Endothelial cell of umbilical vein (primary cell): Measurements from ENCODE around the gene SLC12A8. TPM values are rescaled to one million over a fixed set of nuclear protein-coding genes. Genes with fewer than 3 reads are reported as not detected.
A peak's percentile ranks its signal among the peaks of the same experiment; 100 is the strongest.

Source experiments
- BruUV-seq: library from RNA; stranded (reverse); fragments of 400-500 nt; replicated peaks from 2 replicates; lab custom pipeline; 2021; lab: Mats Ljungman, UMichigan
- CTCF ChIA-PET: fragments of 300-600, 350-600 bp; sonication (Branson Sonifier 250); formaldehyde crosslinking; loops from one replicate; lab custom pipeline; 2021; ENCODE audit warnings: antibody characterized with exemption, inconsistent platforms; lab: Charles Lee
- POLR2A ChIA-PET: fragments of 300-600, 350-600 bp; sonication (Branson Sonifier 250); formaldehyde crosslinking; loops from one replicate; lab custom pipeline; 2021; ENCODE audit warnings: antibody characterized with exemption, inconsistent platforms; lab: Charles Lee
- DNase-seq: peaks from one replicate; pipeline ENCODE4 v3.0.0-alpha.2; 2011; ENCODE audit warnings: low read depth, low spot score
- FAIRE-seq: peaks from 2 replicates; lab custom pipeline; 2011; peaks lifted over from hg19 to GRCh38; lab: Jason Lieb, UNC
- H2AFZ ChIP-seq: 2 replicates; pipeline ENCODE4 v1.6.0; 2012; ENCODE audit warnings: low read depth, low read length, control low read depth, inconsistent platforms
- H3K27ac ChIP-seq: 2 replicates; pipeline ENCODE4 v1.5.1; 2011; ENCODE audit warnings: low read depth, mild to moderate bottlenecking, control low read depth, low read length, moderate library complexity; ENCODE audit not compliant: insufficient read depth
- H3K27me3 ChIP-seq, 2 experiments: 2 replicates each; pipeline versions ENCODE4 v1.6.0 to v1.6.1; 2011; ENCODE audit warnings: low read length in 2 of 2, mixed read lengths in 1 of 2; ENCODE audit not compliant: control insufficient read depth in 2 of 2, insufficient read depth in 2 of 2
- H3K36me3 ChIP-seq, 2 experiments: 2 replicates in 1 of 2; 3 replicates in 1 of 2; pipeline ENCODE4 v1.5.1; 2011; ENCODE audit warnings: low read length in 2 of 2, mild to moderate bottlenecking in 1 of 2, moderate library complexity in 1 of 2; ENCODE audit not compliant: control insufficient read depth in 2 of 2, insufficient read depth in 2 of 2; ENCODE audit errors: extremely low read depth in 1 of 2
- H3K4me1 ChIP-seq: 3 replicates; pipeline ENCODE4 v1.5.1; 2011; ENCODE audit warnings: mild to moderate bottlenecking, low read length; ENCODE audit not compliant: control insufficient read depth, insufficient read depth; ENCODE audit errors: extremely low read depth
- H3K4me2 ChIP-seq: 2 replicates; pipeline ENCODE4 v1.6.1; 2011; ENCODE audit warnings: low read length, control low read depth, mixed read lengths; ENCODE audit not compliant: insufficient read depth
- H3K4me3 ChIP-seq, 3 experiments: fragments of 200-600 bp in 1 of 3; sonication (generic), shearing (Covaris generic) in 1 of 3; replicated peaks in 1 of 3; 2 replicates each; pipeline ENCODE4 v1.5.1; 2011 to 2016; ENCODE audit warnings: control low read depth in 3 of 3, low read length in 3 of 3, mild to moderate bottlenecking in 2 of 3, inconsistent platforms in 1 of 3, low read depth in 1 of 3, moderate library complexity in 1 of 3; ENCODE audit not compliant: insufficient read depth in 1 of 3
- H3K79me2 ChIP-seq: 2 replicates; pipeline ENCODE4 v1.6.0; 2012; ENCODE audit warnings: low read length, inconsistent platforms; ENCODE audit not compliant: control insufficient read depth, insufficient read depth
- H3K9ac ChIP-seq: replicated peaks from 2 replicates; pipeline ENCODE3; 2011; ENCODE audit warnings: low read length, control low read depth; ENCODE audit not compliant: insufficient read depth; ENCODE audit errors: extremely low read depth
- H3K9me1 ChIP-seq: replicated peaks from 3 replicates; pipeline ENCODE4 v1.6.0; 2011; ENCODE audit warnings: mild to moderate bottlenecking, low read length; ENCODE audit not compliant: control insufficient read depth, insufficient read depth; ENCODE audit errors: extremely low read depth
- H3K9me3 ChIP-seq: replicated peaks from 2 replicates; pipeline ENCODE4 v1.5.1; 2012; ENCODE audit warnings: low read length, inconsistent platforms; ENCODE audit not compliant: control insufficient read depth, insufficient read depth
- H4K20me1 ChIP-seq: replicated peaks from 2 replicates; pipeline ENCODE3; 2011; ENCODE audit warnings: mild to moderate bottlenecking, low read length; ENCODE audit not compliant: control insufficient read depth, insufficient read depth; ENCODE audit errors: extremely low read depth
- EZH2 ChIP-seq: IDR thresholded peaks from 2 replicates; pipeline ENCODE4 v1.6.1; 2012; ENCODE audit warnings: borderline replicate concordance, low read depth, mild to moderate bottlenecking, moderate library complexity, low read length, inconsistent platforms; ENCODE audit not compliant: severe bottlenecking
- FOS ChIP-seq: IDR thresholded peaks from 2 replicates; pipeline ENCODE4 v1.6.1; 2011; ENCODE audit warnings: mild to moderate bottlenecking, low read length, moderate library complexity, borderline replicate concordance; ENCODE audit not compliant: insufficient read depth
- GATA2 ChIP-seq: IDR thresholded peaks from 2 replicates; pipeline ENCODE4 v1.7.0; 2011; ENCODE audit warnings: low read depth, mild to moderate bottlenecking, moderate library complexity, mixed read lengths, low read length; ENCODE audit not compliant: insufficient read length, insufficient read depth
- JUN ChIP-seq: IDR thresholded peaks from 2 replicates; pipeline ENCODE4 v1.6.1; 2011; ENCODE audit warnings: borderline replicate concordance, low read depth; ENCODE audit not compliant: insufficient read length, insufficient read depth
- POLR2A ChIP-seq: IDR thresholded peaks from 2 replicates; pipeline ENCODE4 v1.6.1; 2012; ENCODE audit warnings: low read depth, mild to moderate bottlenecking, control low read depth, low read length
- POLR2AphosphoS5 ChIP-seq: IDR thresholded peaks from 2 replicates; pipeline ENCODE4 v1.6.1; 2012; ENCODE audit warnings: low read depth, mild to moderate bottlenecking, control low read depth, low read length, moderate library complexity; ENCODE audit not compliant: insufficient read depth
- dilution Hi-C: fragments of 300-500 bp; cut with MboI; formaldehyde crosslinking; loops from one replicate; pipeline ENCODE4 v1.15.0; 2019; ENCODE audit warnings: low sequenced_read_pairs; ENCODE audit not compliant: extremely low pct_ligation_motif_present
- intact Hi-C: fragments of 100-400 bp; cut with micrococcal nuclease; formaldehyde crosslinking; loops from one replicate; pipeline ENCODE4 v1.10.0; 2022
- polyA plus RNA-seq, 4 experiments: library from polyadenylated mRNA; depleted of rRNA in 3 of 4; stranded (reverse) in 3 of 4; unstranded in 1 of 4; fragments of >200 nt; gene quantifications; 2 replicates each; pipeline versions ENCODE4 v1.2.1 to v1.2.3, GENCODE V29; 2011 to 2012; ENCODE audit warnings: missing spikeins in 1 of 4
- total RNA-seq: library from RNA; stranded (reverse); gene quantifications from 2 replicates; pipeline ENCODE4 v1.2.3, GENCODE V29; 2021
- TF ChIP-seq, protein P1 (sequence below): IDR thresholded peaks from 2 replicates; pipeline ENCODE4 v1.6.1; 2011; ENCODE audit not compliant: insufficient read depth, insufficient read length

The SLC12A8 gene
- total and polyA plus RNA-seq, 2 donors (not counting 3 experiments of a cell fraction or from before 2014, with no cell fraction given), result 0.86 to 0.90 TPM

DNA sequence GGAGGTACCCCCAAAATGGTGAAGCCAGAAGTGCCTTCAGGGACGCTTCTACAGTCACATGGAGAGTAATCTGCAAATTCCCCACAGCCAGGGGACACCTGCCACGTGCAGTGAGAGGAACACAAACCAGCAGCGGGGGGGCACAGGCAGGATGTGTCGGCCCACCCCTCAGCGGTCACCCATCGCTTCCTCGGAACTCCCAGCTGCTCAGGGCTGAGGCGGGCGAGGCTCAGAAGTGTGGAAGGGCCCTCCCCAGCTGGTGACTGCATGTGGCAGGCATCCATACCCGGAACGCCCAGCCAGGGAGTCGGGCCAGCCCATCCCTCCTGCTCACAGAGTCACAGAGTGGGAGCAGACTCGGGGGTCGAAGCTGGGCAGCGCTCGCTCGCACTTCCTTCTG is 63.7 kb downstream of the SLC12A8 start:
- Histone ChIP-seq H3K27me3 (no peaks in the 10 kb centered on the region), H3K9me1 (no peaks in the 10 kb centered on the region), H3K4me1 (peaks cover 7% of the 10 kb centered on the region), H3K27ac (no peak overlapping the region), H4K20me1 (no peaks in the 10 kb centered on the region), H3K4me2 (no peak overlapping the region), H3K9ac (no peak overlapping the region), H3K9me3 (no peaks in the 10 kb centered on the region), H2AFZ (peak overlapping the region; percentile 7), H3K36me3 (no peaks in the 10 kb centered on the region), H3K4me3 (no peak overlapping the region), H3K79me2 (no peaks in the 10 kb centered on the region)
- ChIA-PET POLR2A (no interaction called here), CTCF (no interaction called here)
- no TSS peak for BruUV-seq
- DNase-seq (no peak), FAIRE-seq (no peak)
- intact Hi-C loops, result no loop called here
- dilution Hi-C loops, result no loop called here
- TF ChIP-seq, protein P1, sequence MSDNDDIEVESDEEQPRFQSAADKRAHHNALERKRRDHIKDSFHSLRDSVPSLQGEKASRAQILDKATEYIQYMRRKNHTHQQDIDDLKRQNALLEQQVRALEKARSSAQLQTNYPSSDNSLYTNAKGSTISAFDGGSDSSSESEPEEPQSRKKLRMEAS, result no peak
- TF ChIP-seq JUN, result no peak
- TF ChIP-seq POLR2A, result no peak
- no peak for TF ChIP-seq EZH2
- no peak for TF ChIP-seq POLR2AphosphoS5
- TF ChIP-seq FOS, result no peak
- no peak for TF ChIP-seq GATA2

DNA sequence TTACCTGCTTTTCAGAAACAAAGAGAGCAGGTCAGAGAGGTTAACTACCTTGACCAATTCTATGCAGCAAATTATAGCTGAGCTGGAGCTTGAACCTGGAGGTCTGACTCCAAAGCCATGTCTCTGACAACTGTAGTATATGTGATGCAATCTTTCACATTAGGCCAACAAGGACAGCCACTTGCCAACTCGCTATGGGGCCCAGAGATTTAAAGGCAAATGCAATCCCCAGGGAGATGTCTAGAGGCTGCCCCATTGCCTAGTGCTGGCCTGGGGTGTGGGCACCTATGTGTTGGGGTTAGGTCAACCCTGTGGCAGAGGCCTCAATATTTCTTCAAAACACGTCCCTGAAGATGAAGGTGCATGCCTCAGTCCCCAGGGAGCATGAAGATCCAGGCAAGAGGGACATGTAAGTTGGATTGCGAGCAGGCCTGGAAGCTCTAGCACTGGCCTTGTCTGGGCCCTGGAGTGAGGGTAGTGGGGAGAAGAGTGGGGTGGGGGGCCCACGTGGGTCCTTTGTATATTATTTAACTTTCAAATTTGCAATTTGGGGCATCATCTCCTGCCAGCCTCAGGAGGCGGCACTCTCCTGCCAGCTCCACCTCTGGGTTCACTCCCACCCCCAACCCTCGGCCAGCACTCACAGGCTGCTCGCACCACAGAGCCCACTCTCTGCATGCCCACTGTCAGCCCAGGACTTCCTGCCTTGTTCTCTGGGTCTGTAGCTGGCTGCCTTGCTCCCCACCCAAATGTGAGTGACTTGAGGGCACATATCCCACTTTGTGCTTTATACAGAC is 64.3 kb downstream of the SLC12A8 start:
- dilution Hi-C loops, result no loop called here
- no peaks in the 10 kb centered on the region for H3K27me3 ChIP-seq
- ChIA-PET CTCF (no interaction called here), POLR2A (no interaction called here)
- H3K4me1 ChIP-seq, result peaks cover 7% of the 10 kb centered on the region
- H3K4me3 ChIP-seq, result no peak overlapping the region
- intact Hi-C loops, result no loop called here
- H3K4me2 ChIP-seq, result no peak overlapping the region
- no peak for TF ChIP-seq GATA2
- TF ChIP-seq, protein P1, result no peak
- no peak for TF ChIP-seq POLR2A
- no peak for TF ChIP-seq FOS
- TF ChIP-seq JUN, result no peak
- no peaks in the 10 kb centered on the region for H3K36me3 ChIP-seq
- DNase-seq (no peak), FAIRE-seq (no peak)
- BruUV-seq, result no TSS peak
- H3K9ac ChIP-seq, result no peak overlapping the region
- H2AFZ ChIP-seq, result no peak overlapping the region
- H4K20me1 ChIP-seq, result no peaks in the 10 kb centered on the region
- no peak overlapping the region for H3K27ac ChIP-seq
- H3K79me2 ChIP-seq, result no peaks in the 10 kb centered on the region
- H3K9me1 ChIP-seq, result no peaks in the 10 kb centered on the region
- no peaks in the 10 kb centered on the region for H3K9me3 ChIP-seq
